Chondrocyte (in vitro differentiated cells): ENCODE results near the gene CNTROB. TPM values are rescaled to one million over a fixed set of nuclear protein-coding genes. Genes with fewer than 3 reads are reported as not detected.

Source experiments
- DNase-seq: peaks from one replicate; pipeline ENCODE4 v3.0.0; 2021; ENCODE audit warnings: mixed read lengths, low spot score
- H3K27ac Mint-ChIP-seq: one replicate; pipeline ENCODE4 v1.8.0; 2021; ENCODE audit warnings: mild to moderate bottlenecking, moderate library complexity, mixed read lengths; ENCODE audit not compliant: unreplicated experiment
- H3K27me3 Mint-ChIP-seq: 2 replicates; pipeline ENCODE4 v1.8.0; 2021; ENCODE audit warnings: low read depth, mixed read lengths
- H3K36me3 Mint-ChIP-seq: 2 replicates; pipeline ENCODE4 v1.8.0; 2021; ENCODE audit warnings: low read depth, mixed read lengths
- H3K4me1 Mint-ChIP-seq: 2 replicates; pipeline ENCODE4 v1.8.0; 2021; ENCODE audit warnings: low read depth, mild to moderate bottlenecking, mixed read lengths
- H3K4me3 Mint-ChIP-seq: one replicate; pipeline ENCODE4 v1.8.0; 2021; ENCODE audit warnings: mild to moderate bottlenecking, moderate library complexity, mixed read lengths; ENCODE audit not compliant: unreplicated experiment
- H3K9me3 Mint-ChIP-seq: 2 replicates; pipeline ENCODE4 v1.8.0; 2021; ENCODE audit warnings: low read depth, mixed read lengths
- total RNA-seq: library from RNA; stranded (reverse); gene quantifications from 3 replicates; pipeline ENCODE4 v1.2.1, GENCODE V29; 2021
- TF ChIP-seq, protein P1 (sequence below): fragments of 200-600 bp; sonication (generic); IDR thresholded peaks from 2 replicates; pipeline ENCODE4 v1.5.0; 2021; ENCODE audit warnings: antibody characterized with exemption, mild to moderate bottlenecking, moderate library complexity

The CNTROB gene
- total RNA-seq, 1 donor from 2014 or later: 28.7 TPM

GRCh38 chr17:7888184-7888920, 43.7 kb upstream of the CNTROB start, which contains the start of gene CHD3:
CHD3 (plus strand) TSS chr17:7888789; CDS start chr17:7889001, 212 bp downstream.
- Mint-ChIP-seq H3K27ac (no peak within 1 kb of the TSS), H3K36me3 (peaks cover 11% of the 10 kb centered on the region), H3K9me3 (no peaks in the 10 kb centered on the region), H3K27me3 (no peaks in the 10 kb centered on the region), H3K4me3 (no peak within 1 kb of the TSS), H3K4me1 (peaks cover 3% of the 10 kb centered on the region)
- TF ChIP-seq, protein P1, sequence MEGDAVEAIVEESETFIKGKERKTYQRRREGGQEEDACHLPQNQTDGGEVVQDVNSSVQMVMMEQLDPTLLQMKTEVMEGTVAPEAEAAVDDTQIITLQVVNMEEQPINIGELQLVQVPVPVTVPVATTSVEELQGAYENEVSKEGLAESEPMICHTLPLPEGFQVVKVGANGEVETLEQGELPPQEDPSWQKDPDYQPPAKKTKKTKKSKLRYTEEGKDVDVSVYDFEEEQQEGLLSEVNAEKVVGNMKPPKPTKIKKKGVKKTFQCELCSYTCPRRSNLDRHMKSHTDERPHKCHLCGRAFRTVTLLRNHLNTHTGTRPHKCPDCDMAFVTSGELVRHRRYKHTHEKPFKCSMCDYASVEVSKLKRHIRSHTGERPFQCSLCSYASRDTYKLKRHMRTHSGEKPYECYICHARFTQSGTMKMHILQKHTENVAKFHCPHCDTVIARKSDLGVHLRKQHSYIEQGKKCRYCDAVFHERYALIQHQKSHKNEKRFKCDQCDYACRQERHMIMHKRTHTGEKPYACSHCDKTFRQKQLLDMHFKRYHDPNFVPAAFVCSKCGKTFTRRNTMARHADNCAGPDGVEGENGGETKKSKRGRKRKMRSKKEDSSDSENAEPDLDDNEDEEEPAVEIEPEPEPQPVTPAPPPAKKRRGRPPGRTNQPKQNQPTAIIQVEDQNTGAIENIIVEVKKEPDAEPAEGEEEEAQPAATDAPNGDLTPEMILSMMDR: no peak
- DNase-seq: no peak

- TF ChIP-seq, protein P1: peak; percentile 75
- no peak for DNase-seq
- Mint-ChIP-seq H3K27me3 (no peaks in the 10 kb centered on the region), H3K27ac (no peak overlapping the region), H3K4me3 (no peak overlapping the region), H3K9me3 (no peaks in the 10 kb centered on the region), H3K36me3 (peaks cover 16% of the 10 kb centered on the region), H3K4me1 (no peaks in the 10 kb centered on the region)
Observed at GRCh38 chr17:7889166-7889955, 42.6 kb upstream of the CNTROB start.

GRCh38 chr17:7893187-7893880, 38.7 kb upstream of the CNTROB start:
- H3K27ac Mint-ChIP-seq: no peak overlapping the region
- peaks cover 43% of the 10 kb centered on the region for H3K36me3 Mint-ChIP-seq
- H3K4me1 Mint-ChIP-seq: no peaks in the 10 kb centered on the region
- H3K4me3 Mint-ChIP-seq: no peak overlapping the region
- no peaks in the 10 kb centered on the region for H3K9me3 Mint-ChIP-seq
- DNase-seq: no peak
- H3K27me3 Mint-ChIP-seq: no peaks in the 10 kb centered on the region
- TF ChIP-seq, protein P1: no peak

- Mint-ChIP-seq H3K4me3 (no peak overlapping the region), H3K27me3 (no peaks in the 10 kb centered on the region), H3K27ac (no peak overlapping the region), H3K36me3 (peaks cover 48% of the 10 kb centered on the region), H3K9me3 (no peaks in the 10 kb centered on the region), H3K4me1 (no peaks in the 10 kb centered on the region)
- DNase-seq: no peak
- TF ChIP-seq, protein P1: no peak
Observed at GRCh38 chr17:7894226-7894625, 37.8 kb upstream of the CNTROB start.

DNA sequence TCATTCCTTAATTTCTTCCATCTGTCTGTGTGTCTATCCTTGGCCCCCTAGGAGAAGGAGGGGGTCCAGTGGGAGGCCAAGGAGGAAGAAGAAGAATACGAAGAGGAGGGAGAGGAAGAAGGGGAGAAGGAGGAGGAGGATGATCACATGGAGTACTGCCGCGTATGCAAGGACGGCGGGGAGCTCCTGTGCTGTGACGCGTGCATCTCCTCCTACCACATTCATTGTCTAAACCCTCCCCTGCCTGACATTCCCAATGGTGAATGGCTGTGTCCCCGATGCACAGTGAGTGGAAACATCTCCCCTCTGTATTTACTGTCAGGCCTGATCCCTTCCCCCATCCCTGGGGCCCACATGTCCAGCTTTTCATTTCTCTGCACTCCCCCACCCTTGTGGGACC, 37.1 kb upstream of the CNTROB start:
- no peak overlapping the region for H3K4me3 Mint-ChIP-seq
- peaks cover 53% of the 10 kb centered on the region for H3K36me3 Mint-ChIP-seq
- H3K9me3 Mint-ChIP-seq: no peaks in the 10 kb centered on the region
- DNase-seq: no peak
- TF ChIP-seq, protein P1: no peak
- no peak overlapping the region for H3K27ac Mint-ChIP-seq
- no peaks in the 10 kb centered on the region for H3K27me3 Mint-ChIP-seq
- no peaks in the 10 kb centered on the region for H3K4me1 Mint-ChIP-seq
